ENCODE results near the gene VPS33A. TPM values are rescaled to one million over a fixed set of nuclear protein-coding genes. Genes with fewer than 3 reads are reported as not detected.

The VPS33A gene
- total RNA-seq, 2 donors from 2014 or later, result 18.6 to 24.0 TPM

- no peak for TF ChIP-seq CTCF (IDR thresholded peaks at IDR 0.05)
- intact Hi-C loops (cut with DNase I), result no loop called here
Observed at GRCh38 chr12:122238861-122239260, 27.4 kb downstream of the VPS33A start.

DNA sequence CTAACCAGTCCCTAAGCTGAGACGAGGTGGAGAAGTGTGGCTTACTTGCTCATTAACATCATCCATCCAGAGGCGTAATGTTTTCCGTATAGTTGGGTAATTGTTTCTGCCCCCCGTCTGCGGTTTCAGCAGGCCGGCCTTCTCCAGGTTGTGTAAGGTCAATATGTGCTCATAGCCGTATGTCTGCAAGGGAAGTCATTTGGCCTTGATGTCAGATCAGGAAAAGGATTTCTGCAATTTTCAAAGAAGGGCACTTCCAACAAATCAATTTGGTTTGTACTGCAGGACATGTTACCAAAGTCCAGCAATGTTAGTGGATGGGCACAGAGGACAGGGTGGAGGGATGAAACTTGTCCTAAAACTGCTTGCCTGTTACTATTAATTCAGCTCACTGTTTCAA, 30.6 kb downstream of the VPS33A start:
- H3K4me3 ChIP-seq, result no peak overlapping the region
- no peak for TF ChIP-seq CTCF (IDR thresholded peaks at IDR 0.05)
- intact Hi-C loops (cut with DNase I), result no loop called here
- no peaks in the 10 kb centered on the region for H3K36me3 ChIP-seq
- no peaks in the 10 kb centered on the region for H3K27me3 ChIP-seq
- no peak overlapping the region for H3K27ac ChIP-seq
- H3K9ac ChIP-seq (ENCODE audit: low read depth in 2 of 2, low read length in 2 of 2), result no peak overlapping the region
- H3K9me3 ChIP-seq, result no peaks in the 10 kb centered on the region
- DNase-seq, result no peak
- no peaks in the 10 kb centered on the region for H3K4me1 ChIP-seq

More at GRCh38 chr12:122238861-122239260, 27.4 kb downstream of the VPS33A start:
- H3K9ac ChIP-seq (ENCODE audit: low read depth in 2 of 2, low read length in 2 of 2), result no peak overlapping the region
- no peaks in the 10 kb centered on the region for H3K9me3 ChIP-seq
- DNase-seq, result no peak
- peaks cover 4% of the 10 kb centered on the region for H3K36me3 ChIP-seq
- no peak overlapping the region for H3K27ac ChIP-seq
- no peaks in the 10 kb centered on the region for H3K27me3 ChIP-seq
- no peak overlapping the region for H3K4me3 ChIP-seq
- H3K4me1 ChIP-seq, result no peaks in the 10 kb centered on the region

DNA sequence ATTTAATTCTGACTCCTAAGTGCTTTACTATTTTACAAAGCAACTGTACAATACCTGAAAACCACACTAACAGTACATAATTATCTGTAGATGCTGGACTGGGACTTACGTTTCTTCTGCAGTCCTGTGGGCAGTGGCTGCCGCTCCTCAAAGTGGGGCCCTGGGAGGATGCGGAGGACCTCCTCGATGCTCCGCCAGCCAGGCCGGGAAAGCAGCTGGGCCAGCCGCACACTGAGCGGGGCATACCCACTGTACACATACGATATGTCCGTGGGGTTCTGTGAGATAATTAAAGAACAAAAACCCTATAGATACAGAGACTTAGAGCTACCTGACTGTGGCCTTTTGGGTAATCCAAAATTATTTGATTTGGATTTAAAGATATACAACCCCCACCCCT, 33.6 kb downstream of the VPS33A start:
- Histone ChIP-seq H3K4me1 (no peaks in the 10 kb centered on the region), H3K4me3 (no peak overlapping the region), H3K9me3 (no peaks in the 10 kb centered on the region), H3K27ac (no peak overlapping the region), H3K36me3 (no peaks in the 10 kb centered on the region), H3K27me3 (no peaks in the 10 kb centered on the region), H3K9ac (ENCODE audit: low read depth in 2 of 2, low read length in 2 of 2) (no peak overlapping the region)
- intact Hi-C loops (cut with DNase I), result no loop called here
- no peak for DNase-seq
- TF ChIP-seq CTCF (IDR thresholded peaks at IDR 0.05), result no peak

DNA sequence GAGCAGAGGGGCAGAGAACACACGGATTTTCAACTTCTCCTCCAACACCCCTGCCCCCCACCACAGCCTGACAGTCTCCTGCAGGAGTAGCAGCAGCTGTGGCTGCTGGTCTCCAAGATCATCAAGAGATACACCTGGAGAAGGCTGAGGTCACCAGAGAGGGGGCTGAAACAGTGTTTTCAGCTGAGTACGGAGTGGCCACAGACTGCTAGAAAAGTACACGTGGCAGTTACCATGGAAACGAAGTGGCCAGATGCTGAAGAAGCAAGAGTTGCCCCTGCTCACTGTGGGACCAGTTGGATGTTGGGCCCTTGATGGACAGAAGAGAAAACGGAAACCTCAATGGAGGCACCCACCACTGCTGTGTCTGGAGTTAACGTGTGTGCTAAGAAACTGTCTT, 35.5 kb downstream of the VPS33A start:
- Histone ChIP-seq H3K9ac (ENCODE audit: low read depth in 2 of 2, low read length in 2 of 2) (no peak overlapping the region), H3K27ac (no peak overlapping the region), H3K27me3 (no peaks in the 10 kb centered on the region), H3K36me3 (no peaks in the 10 kb centered on the region), H3K4me1 (peaks cover 8% of the 10 kb centered on the region), H3K9me3 (no peaks in the 10 kb centered on the region), H3K4me3 (no peak overlapping the region)
- intact Hi-C loops (cut with DNase I), result no loop called here
- no peak for DNase-seq
- no peak for TF ChIP-seq CTCF (IDR thresholded peaks at IDR 0.05)

- DNase-seq, result no peak
- intact Hi-C loops (cut with DNase I), result no loop called here
Observed at GRCh38 chr12:122228092-122228491, 38.2 kb downstream of the VPS33A start.

More at GRCh38 chr12:122228092-122228491, 38.2 kb downstream of the VPS33A start:
- no peak overlapping the region for H3K9ac ChIP-seq (ENCODE audit: low read depth in 2 of 2, low read length in 2 of 2)
- no peaks in the 10 kb centered on the region for H3K9me3 ChIP-seq
- H3K27ac ChIP-seq, result no peak overlapping the region
- H3K4me1 ChIP-seq, result peaks cover 14% of the 10 kb centered on the region
- TF ChIP-seq CTCF (IDR thresholded peaks at IDR 0.05), result no peak
- H3K36me3 ChIP-seq, result no peaks in the 10 kb centered on the region
- no peak overlapping the region for H3K4me3 ChIP-seq
- H3K27me3 ChIP-seq, result no peaks in the 10 kb centered on the region
